ENCODE measurements around the gene CSF1R.
A peak's percentile ranks its signal among the peaks of the same experiment; 100 is the strongest.

CSF1R gene

GRCh38 chr5:150122536-150123481, 36.5 kb upstream of the CSF1R start:
- no peaks in the 10 kb centered on the region for H4K20me1 ChIP-seq (ENCODE audit: control insufficient read depth, insufficient read depth, low read depth, low read length)
- TF ChIP-seq CTCF (IDR thresholded peaks at IDR 0.05; ENCODE audit: low read depth, low read length, poor library complexity, severe bottlenecking), result no peak
- TF ChIP-seq EZH2phosphoT487 (IDR thresholded peaks at IDR 0.05; ENCODE audit: borderline replicate concordance, low read length), result no peak
- no peaks in the 10 kb centered on the region for H3K79me2 ChIP-seq (ENCODE audit: control insufficient read depth, low read length)
- no peaks in the 10 kb centered on the region for H3K9me3 ChIP-seq (ENCODE audit: control insufficient read depth, insufficient read depth, low read length)
- H3K9me2 ChIP-seq (replicated peaks; ENCODE audit: control insufficient read depth, low read length), result no peaks in the 10 kb centered on the region
- no peaks in the 10 kb centered on the region for H3K36me3 ChIP-seq (ENCODE audit: control insufficient read depth, low read length)
- H3K27ac ChIP-seq (ENCODE audit: low read depth, low read length), result no peak overlapping the region
- H3K4me3 ChIP-seq (ENCODE audit: low read length), result no peak overlapping the region
- no peak overlapping the region for H3K4me2 ChIP-seq (ENCODE audit: low read length)
- no peaks in the 10 kb centered on the region for H3K4me1 ChIP-seq (ENCODE audit: control insufficient read depth, low read length)
- H3F3A ChIP-seq (ENCODE audit: control insufficient read depth, insufficient read depth), result no peaks in the 10 kb centered on the region
- no peaks in the 10 kb centered on the region for H3K27me3 ChIP-seq (ENCODE audit: control insufficient read depth, low read length)

DNA sequence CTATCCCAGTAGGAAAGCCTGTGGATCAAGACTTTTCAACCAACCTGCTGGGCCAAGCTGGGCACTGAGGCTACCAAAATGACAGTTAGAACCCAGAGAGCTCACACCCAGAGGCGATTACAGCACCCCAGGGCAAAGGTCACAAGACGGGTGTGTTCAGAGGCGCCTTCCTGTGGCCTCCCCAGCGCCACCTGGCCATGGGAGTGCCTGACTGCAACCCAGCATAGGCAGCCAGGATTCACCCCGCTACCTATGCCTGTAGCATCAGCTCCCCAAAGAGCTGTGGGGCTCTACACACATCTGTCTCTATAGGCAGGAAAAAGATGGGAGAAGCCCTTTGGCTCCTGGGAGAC, 35.8 kb upstream of the CSF1R start:
- no peak overlapping the region for H3K4me2 ChIP-seq (ENCODE audit: low read length)
- H3K27ac ChIP-seq (ENCODE audit: low read depth, low read length), result no peak overlapping the region
- H3K27me3 ChIP-seq (ENCODE audit: control insufficient read depth, low read length), result no peaks in the 10 kb centered on the region
- no peaks in the 10 kb centered on the region for H3K9me2 ChIP-seq (replicated peaks; ENCODE audit: control insufficient read depth, low read length)
- H3K4me3 ChIP-seq (ENCODE audit: low read length), result no peak overlapping the region
- H4K20me1 ChIP-seq (ENCODE audit: control insufficient read depth, insufficient read depth, low read depth, low read length), result no peaks in the 10 kb centered on the region
- no peaks in the 10 kb centered on the region for H3F3A ChIP-seq (ENCODE audit: control insufficient read depth, insufficient read depth)
- no peak for TF ChIP-seq EZH2phosphoT487 (IDR thresholded peaks at IDR 0.05; ENCODE audit: borderline replicate concordance, low read length)
- peak; percentile 63 for TF ChIP-seq CTCF (IDR thresholded peaks at IDR 0.05; ENCODE audit: low read depth, low read length, poor library complexity, severe bottlenecking)
- no peaks in the 10 kb centered on the region for H3K79me2 ChIP-seq (ENCODE audit: control insufficient read depth, low read length)
- no peaks in the 10 kb centered on the region for H3K36me3 ChIP-seq (ENCODE audit: control insufficient read depth, low read length)
- H3K4me1 ChIP-seq (ENCODE audit: control insufficient read depth, low read length), result no peaks in the 10 kb centered on the region
- no peaks in the 10 kb centered on the region for H3K9me3 ChIP-seq (ENCODE audit: control insufficient read depth, insufficient read depth, low read length)

DNA sequence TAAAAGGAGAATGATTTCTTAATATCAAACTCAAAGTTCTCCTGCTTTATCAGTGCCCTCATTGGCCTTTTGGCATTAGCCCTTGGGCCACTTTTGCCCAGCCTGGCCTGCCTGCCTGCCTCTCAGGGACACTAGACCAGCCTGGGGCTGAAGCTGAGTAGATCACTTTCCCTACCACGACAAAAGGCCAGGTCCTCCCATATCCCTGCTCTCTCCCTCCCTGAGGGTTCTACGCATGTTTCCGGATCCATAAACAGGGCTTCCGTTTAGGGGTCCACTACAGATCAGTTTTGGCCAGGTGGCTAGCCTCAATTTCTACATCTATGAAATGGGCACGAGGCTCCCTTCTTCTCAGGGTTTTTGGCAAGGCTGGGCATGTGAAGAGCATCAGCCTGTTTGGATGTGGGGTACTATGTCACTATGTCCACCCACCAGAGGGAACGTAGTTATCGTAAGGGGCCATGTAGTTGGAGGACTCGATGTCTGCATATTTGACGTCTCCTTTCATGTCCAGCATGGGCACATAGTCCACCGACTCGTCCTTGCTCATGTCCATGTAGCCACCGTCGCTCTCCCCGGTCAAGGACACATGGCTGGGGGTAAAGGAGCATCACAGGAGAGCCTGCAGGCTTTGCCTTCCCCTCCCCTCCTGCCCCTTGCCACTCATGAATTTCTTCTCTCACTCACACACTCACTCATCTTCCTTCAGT, 35.2 kb upstream of the CSF1R start:
- Histone ChIP-seq H3F3A (ENCODE audit: control insufficient read depth, insufficient read depth) (no peaks in the 10 kb centered on the region), H3K27me3 (ENCODE audit: control insufficient read depth, low read length) (no peaks in the 10 kb centered on the region), H3K9me3 (ENCODE audit: control insufficient read depth, insufficient read depth, low read length) (no peaks in the 10 kb centered on the region), H3K36me3 (ENCODE audit: control insufficient read depth, low read length) (no peaks in the 10 kb centered on the region), H3K9me2 (replicated peaks; ENCODE audit: control insufficient read depth, low read length) (no peaks in the 10 kb centered on the region), H3K4me3 (ENCODE audit: low read length) (no peak overlapping the region), H3K27ac (ENCODE audit: low read depth, low read length) (no peak overlapping the region), H3K4me2 (ENCODE audit: low read length) (no peak overlapping the region), H4K20me1 (ENCODE audit: control insufficient read depth, insufficient read depth, low read depth, low read length) (no peaks in the 10 kb centered on the region), H3K4me1 (ENCODE audit: control insufficient read depth, low read length) (no peaks in the 10 kb centered on the region), H3K79me2 (ENCODE audit: control insufficient read depth, low read length) (no peaks in the 10 kb centered on the region)
- no peak for TF ChIP-seq EZH2phosphoT487 (IDR thresholded peaks at IDR 0.05; ENCODE audit: borderline replicate concordance, low read length)
- TF ChIP-seq CTCF (IDR thresholded peaks at IDR 0.05; ENCODE audit: low read depth, low read length, poor library complexity, severe bottlenecking), result no peak

All from DOHH2 (cell line).